Hepatocyte (in vitro differentiated cells): ENCODE results near the gene TLX2. TPM values are rescaled to one million over a fixed set of nuclear protein-coding genes. Genes with fewer than 3 reads are reported as not detected.

ENCODE experiments used
- DNase-seq: peaks from one replicate; pipeline ENCODE4 v3.0.0-alpha.2; 2016; ENCODE audit warnings: low spot score
- H2AFZ ChIP-seq: fragments of 200-600 bp; sonication (generic); 2 replicates; pipeline ENCODE4 v1.6.0; 2016; ENCODE audit warnings: antibody characterized with exemption, mild to moderate bottlenecking
- H3K27ac ChIP-seq: fragments of 200-600 bp; sonication (generic); 2 replicates; pipeline ENCODE4 v1.5.1; 2016; ENCODE audit warnings: mild to moderate bottlenecking
- H3K27me3 ChIP-seq: fragments of 200-600 bp; sonication (generic); 2 replicates; pipeline ENCODE4 v1.6.1; 2016
- H3K36me3 ChIP-seq: fragments of 200-600 bp; sonication (generic); replicated peaks from 2 replicates; pipeline ENCODE4 v1.5.1; 2016; ENCODE audit warnings: low read depth; ENCODE audit not compliant: insufficient read depth
- H3K4me1 ChIP-seq: fragments of 200-600 bp; sonication (generic); 2 replicates; pipeline ENCODE4 v1.5.1; 2016; ENCODE audit warnings: mild to moderate bottlenecking, moderate library complexity; ENCODE audit not compliant: insufficient read depth
- H3K4me2 ChIP-seq: fragments of 200-600 bp; sonication (generic); 2 replicates; pipeline ENCODE4 v1.6.0; 2016
- H3K4me3 ChIP-seq: fragments of 200-600 bp; sonication (generic); 2 replicates; pipeline ENCODE4 v1.5.1; 2016; ENCODE audit warnings: mild to moderate bottlenecking
- H3K79me2 ChIP-seq: fragments of 200-600 bp; sonication (generic); 2 replicates; pipeline ENCODE4 v1.6.0; 2017; ENCODE audit warnings: mild to moderate bottlenecking
- H3K9me2 ChIP-seq: fragments of 200-600 bp; sonication (generic); replicated peaks from 2 replicates; pipeline ENCODE4 v1.6.0; 2017; ENCODE audit warnings: mild to moderate bottlenecking; ENCODE audit not compliant: insufficient read depth
- H3K9me3 ChIP-seq: fragments of 200-600 bp; sonication (generic); 2 replicates; pipeline ENCODE4 v1.5.1; 2016; ENCODE audit warnings: low read depth, mild to moderate bottlenecking
- H4K20me1 ChIP-seq: fragments of 200-600 bp; sonication (generic); 2 replicates; pipeline ENCODE4 v1.6.0; 2016; ENCODE audit warnings: mild to moderate bottlenecking; ENCODE audit not compliant: insufficient read depth, poor library complexity, severe bottlenecking
- CTCF ChIP-seq: fragments of 200-600 bp; sonication (generic); IDR thresholded peaks from 2 replicates; pipeline ENCODE4 v1.5.1; 2016; ENCODE audit warnings: antibody characterized with exemption, mild to moderate bottlenecking; ENCODE audit not compliant: poor library complexity
- EZH2 ChIP-seq: fragments of 200-600 bp; sonication (generic); IDR thresholded peaks from 2 replicates; pipeline ENCODE4 v1.6.1; 2016; ENCODE audit warnings: antibody characterized with exemption, mild to moderate bottlenecking, borderline replicate concordance
- EZH2phosphoT487 ChIP-seq: fragments of 200-600 bp; sonication (generic); IDR thresholded peaks from one replicate; pipeline ENCODE4 v1.6.1; 2018; ENCODE audit warnings: antibody characterized with exemption, mild to moderate bottlenecking, low read depth, moderate library complexity; ENCODE audit not compliant: unreplicated experiment, severe bottlenecking
- WGBS: methylation state at CpG from one replicate; pipeline ENCODE4 v1.1.6; 2016; ENCODE audit warnings: low lambda C conversion rate; ENCODE audit errors: missing lambda C conversion rate; 5-methylcytosine and 5-hydroxymethylcytosine counted together
- polyA plus RNA-seq: library from polyadenylated mRNA; unstranded; fragments of >200 nt; fragmentation: Nextera tagmentation; extraction: Ambion mirVana; gene quantifications from 2 replicates; pipeline ENCODE4 v1.2.1, GENCODE V29; 2016
- total RNA-seq: library from RNA; depleted of rRNA; stranded (reverse); fragments of >200 nt; gene quantifications from 2 replicates; pipeline ENCODE4 v1.2.3, GENCODE V29; 2014

TLX2 gene
- total and polyA plus RNA-seq, 2 experiments from 2014 or later: not detected

- TF ChIP-seq EZH2 (no peak), EZH2phosphoT487 (no peak), CTCF (no peak)
- peak; percentile 92 for DNase-seq
- H3K36me3 ChIP-seq: no peaks in the 10 kb centered on the region
- H4K20me1 ChIP-seq: no peaks in the 10 kb centered on the region
- peaks cover 15% of the 10 kb centered on the region for H3K4me1 ChIP-seq
- H2AFZ ChIP-seq: peak within 1 kb of the TSS; percentile 82
- no peaks in the 10 kb centered on the region for H3K79me2 ChIP-seq
- peak within 1 kb of the TSS; percentile 82 for H3K4me3 ChIP-seq
- peak within 1 kb of the TSS; percentile 89 for H3K4me2 ChIP-seq
- no peaks in the 10 kb centered on the region for H3K27me3 ChIP-seq
- no peaks in the 10 kb centered on the region for H3K9me3 ChIP-seq
- under 1% methylated on average over 30 of the region's 73 CpGs for WGBS
- no peaks in the 10 kb centered on the region for H3K9me2 ChIP-seq
- H3K27ac ChIP-seq: peak within 1 kb of the TSS; percentile 94
These were observed 39.9 kb downstream of the TLX2 start, which contains the start of the genes DOK1 and LOXL3 for GRCh38 chr2:74553892-74554819. TSS of gene DOK1 (plus strand) at chr2:74554720. CDS start at chr2:74554755, 35 bp downstream. TSS of gene LOXL3 (minus strand) at chr2:74553942. CDS start at chr2:74552634, 1,308 bp downstream.

GRCh38 chr2:74554820-74555531 is 40.7 kb downstream of the TLX2 start:
- no peaks in the 10 kb centered on the region for H3K9me3 ChIP-seq
- peak; percentile 73 for DNase-seq
- H3K4me1 ChIP-seq: peaks cover 12% of the 10 kb centered on the region
- WGBS: 2% methylated on average over 57 of the region's 58 CpGs
- H3K4me2 ChIP-seq: peak overlapping the region; percentile 89
- no peaks in the 10 kb centered on the region for H3K9me2 ChIP-seq
- peaks cover 5% of the 10 kb centered on the region for H3K27me3 ChIP-seq
- no peaks in the 10 kb centered on the region for H3K36me3 ChIP-seq
- TF ChIP-seq EZH2phosphoT487 (no peak), EZH2 (no peak), CTCF (no peak)
- peak overlapping the region; percentile 94 for H3K27ac ChIP-seq
- H2AFZ ChIP-seq: peak overlapping the region; percentile 82
- no peaks in the 10 kb centered on the region for H3K79me2 ChIP-seq
- peak overlapping the region; percentile 82 for H3K4me3 ChIP-seq
- H4K20me1 ChIP-seq: no peaks in the 10 kb centered on the region

GRCh38 chr2:74555610-74556103 is 41.4 kb downstream of the TLX2 start:
- no peaks in the 10 kb centered on the region for H4K20me1 ChIP-seq
- WGBS: 73% methylated on average over 17 of the region's 17 CpGs
- TF ChIP-seq CTCF: no peak
- no peak for TF ChIP-seq EZH2
- no peak for TF ChIP-seq EZH2phosphoT487
- peak overlapping the region; percentile 82 for H2AFZ ChIP-seq
- H3K4me2 ChIP-seq: peak overlapping the region; percentile 89
- no peak overlapping the region for H3K27ac ChIP-seq
- H3K9me3 ChIP-seq: no peaks in the 10 kb centered on the region
- H3K79me2 ChIP-seq: no peaks in the 10 kb centered on the region
- no peaks in the 10 kb centered on the region for H3K36me3 ChIP-seq
- peaks cover 11% of the 10 kb centered on the region for H3K27me3 ChIP-seq
- H3K4me1 ChIP-seq: peaks cover 12% of the 10 kb centered on the region
- no peaks in the 10 kb centered on the region for H3K9me2 ChIP-seq
- no peak for DNase-seq
- H3K4me3 ChIP-seq: peak overlapping the region; percentile 82
